ENCODE measurements around the gene MYO3B. TPM values are rescaled to one million over a fixed set of nuclear protein-coding genes. Genes with fewer than 3 reads are reported as not detected.

Gene MYO3B
- total RNA-seq, 3 donors from 2014 or later (not counting 1 experiment from before 2014, with no cell fraction given), result 0.68 to 0.88 (median 0.75) TPM

GRCh38 chr2:170408461-170409163, 230.7 kb downstream of the MYO3B start:
- Histone ChIP-seq H3K27ac (ENCODE audit: low read length) (no peak overlapping the region), H3K9me3 (ENCODE audit: control insufficient read depth, insufficient read depth, low read length) (no peaks in the 10 kb centered on the region), H3K4me3 (ENCODE audit: low read length) (no peak overlapping the region), H3K36me3 (ENCODE audit: control insufficient read depth, insufficient read depth, low read length) (no peaks in the 10 kb centered on the region), H3K4me1 (ENCODE audit: control insufficient read depth, insufficient read depth, low read length) (peaks cover 6% of the 10 kb centered on the region), H3K27me3 (ENCODE audit: control insufficient read depth, insufficient read depth, low read length) (peaks cover 8% of the 10 kb centered on the region)
- no peak overlapping the region for H3K27ac Mint-ChIP-seq
- H3K27me3 Mint-ChIP-seq (ENCODE audit: low read depth in 2 of 2), result peaks cover 30% of the 10 kb centered on the region in 2 donors
- no peaks in the 10 kb centered on the region for H3K36me3 Mint-ChIP-seq
- WGBS (ENCODE audit: insufficient coverage), result 26% methylated on average over 6 of the region's 6 CpGs
- no peaks in the 10 kb centered on the region for H3K9me3 Mint-ChIP-seq
- DNase-seq (no peak), ATAC-seq (peak; percentile 12 to 33 (median 31))
- peaks cover 8% of the 10 kb centered on the region in 2 donors for H3K4me1 Mint-ChIP-seq
- H3K4me3 Mint-ChIP-seq, result peak overlapping the region; percentile 35
- TF ChIP-seq CTCF (IDR thresholded peaks at IDR 0.05), result no peak
- intact Hi-C loops (cut with micrococcal nuclease), result loop anchor here (2.0 kb wide), 1 partner anchor 404 kb away; no protein-coding TSS in a partner anchor

GRCh38 chr2:170409164-170409535, 231.2 kb downstream of the MYO3B start:
- DNase-seq (peak; percentile 53 to 87), ATAC-seq (peak; percentile 54 to 76 (median 71))
- H3K9me3 Mint-ChIP-seq, result no peaks in the 10 kb centered on the region
- peaks cover 30% of the 10 kb centered on the region in 2 donors for H3K27me3 Mint-ChIP-seq (ENCODE audit: low read depth in 2 of 2)
- Histone ChIP-seq H3K27me3 (ENCODE audit: control insufficient read depth, insufficient read depth, low read length) (peaks cover 8% of the 10 kb centered on the region), H3K36me3 (ENCODE audit: control insufficient read depth, insufficient read depth, low read length) (no peaks in the 10 kb centered on the region), H3K4me1 (ENCODE audit: control insufficient read depth, insufficient read depth, low read length) (peaks cover 6% of the 10 kb centered on the region), H3K27ac (ENCODE audit: low read length) (no peak overlapping the region), H3K4me3 (ENCODE audit: low read length) (no peak overlapping the region), H3K9me3 (ENCODE audit: control insufficient read depth, insufficient read depth, low read length) (no peaks in the 10 kb centered on the region)
- H3K27ac Mint-ChIP-seq, result no peak overlapping the region
- peaks cover 8% of the 10 kb centered on the region in 2 donors for H3K4me1 Mint-ChIP-seq
- WGBS (ENCODE audit: insufficient coverage), result 4% methylated on average over 9 of the region's 9 CpGs
- TF ChIP-seq CTCF (IDR thresholded peaks at IDR 0.05), result peak; percentile 86
- no peaks in the 10 kb centered on the region for H3K36me3 Mint-ChIP-seq
- peak overlapping the region; percentile 35 for H3K4me3 Mint-ChIP-seq
- intact Hi-C loops (cut with micrococcal nuclease), result loop anchor here (2.0 kb wide), 1 partner anchor 404 kb away; no protein-coding TSS in a partner anchor

GRCh38 chr2:170411660-170412059, 233.7 kb downstream of the MYO3B start:
- ATAC-seq, result no peak
- no peak overlapping the region for H3K27ac ChIP-seq (ENCODE audit: low read length)
- H3K4me1 ChIP-seq (ENCODE audit: control insufficient read depth, insufficient read depth, low read length), result peaks cover 6% of the 10 kb centered on the region
- peaks cover 10% of the 10 kb centered on the region for H3K27me3 ChIP-seq (ENCODE audit: control insufficient read depth, insufficient read depth, low read length)
- intact Hi-C loops (cut with micrococcal nuclease), result no loop called here
- no peak overlapping the region for H3K4me3 ChIP-seq (ENCODE audit: low read length)
- Mint-ChIP-seq H3K9me3 (no peaks in the 10 kb centered on the region), H3K27me3 (ENCODE audit: low read depth in 2 of 2) (peaks cover 27 to 35% of the 10 kb centered on the region in 2 donors), H3K4me3 (no peak overlapping the region), H3K4me1 (peaks cover 8% of the 10 kb centered on the region in 2 donors), H3K36me3 (no peaks in the 10 kb centered on the region), H3K27ac (no peak overlapping the region)
- TF ChIP-seq CTCF (IDR thresholded peaks at IDR 0.05), result no peak
- no peaks in the 10 kb centered on the region for H3K9me3 ChIP-seq (ENCODE audit: control insufficient read depth, insufficient read depth, low read length)
- no peak for DNase-seq
- no peaks in the 10 kb centered on the region for H3K36me3 ChIP-seq (ENCODE audit: control insufficient read depth, insufficient read depth, low read length)
